GM08714 (cell line): ENCODE results near the gene SYNPR.

Source experiments
- H3K4me3 ChIP-seq: fragments of 200-500 bp; sonication (Bioruptor generic); 2 replicates; pipeline ENCODE4 v1.5.1; 2014; ENCODE audit warnings: mild to moderate bottlenecking, low read length, inconsistent platforms
- ZNF274 ChIP-seq: IDR thresholded peaks from 2 replicates; pipeline ENCODE4 v1.6.1; 2012; ENCODE audit warnings: mild to moderate bottlenecking, low read depth, low read length

SYNPR gene

DNA sequence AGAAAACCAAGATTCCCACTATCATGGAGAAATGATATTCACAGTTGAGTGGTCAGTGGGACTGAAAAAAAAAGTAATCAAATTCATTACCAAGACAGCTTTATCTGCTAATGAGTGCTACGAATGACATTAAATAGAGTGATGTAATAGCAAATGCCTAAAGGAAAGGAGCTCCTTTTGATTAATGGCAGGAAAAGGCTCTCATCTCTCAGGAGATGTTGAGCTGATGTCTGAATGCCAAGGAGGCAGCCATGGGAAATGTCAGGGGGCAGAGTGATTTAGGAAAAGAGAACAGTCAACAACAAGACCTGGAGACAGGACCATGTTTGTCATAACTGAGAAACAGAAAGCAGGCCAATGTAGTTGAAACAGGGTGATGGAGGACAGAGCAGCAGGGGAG, 277.7 kb downstream of the SYNPR start:
- H3K4me3 ChIP-seq = no peak overlapping the region
- TF ChIP-seq ZNF274 = no peak

DNA sequence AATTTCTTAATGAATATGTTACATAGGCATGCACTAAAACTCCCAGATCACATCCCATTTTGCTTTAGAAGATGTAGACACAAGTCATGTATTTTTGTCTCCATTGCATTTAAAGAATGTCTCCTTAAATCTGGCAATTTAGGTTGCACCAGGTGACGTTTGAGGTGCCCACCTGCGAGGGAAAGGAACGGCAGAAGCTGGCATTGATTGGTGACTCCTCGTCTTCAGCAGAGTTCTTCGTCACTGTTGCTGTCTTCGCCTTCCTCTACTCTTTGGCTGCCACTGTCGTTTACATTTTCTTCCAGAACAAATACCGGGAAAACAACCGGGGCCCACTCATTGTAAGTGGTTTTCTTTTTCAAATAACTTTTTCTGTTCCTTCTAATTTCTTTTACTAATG, 278.3 kb downstream of the SYNPR start:
- TF ChIP-seq ZNF274 = no peak
- H3K4me3 ChIP-seq = no peak overlapping the region

DNA sequence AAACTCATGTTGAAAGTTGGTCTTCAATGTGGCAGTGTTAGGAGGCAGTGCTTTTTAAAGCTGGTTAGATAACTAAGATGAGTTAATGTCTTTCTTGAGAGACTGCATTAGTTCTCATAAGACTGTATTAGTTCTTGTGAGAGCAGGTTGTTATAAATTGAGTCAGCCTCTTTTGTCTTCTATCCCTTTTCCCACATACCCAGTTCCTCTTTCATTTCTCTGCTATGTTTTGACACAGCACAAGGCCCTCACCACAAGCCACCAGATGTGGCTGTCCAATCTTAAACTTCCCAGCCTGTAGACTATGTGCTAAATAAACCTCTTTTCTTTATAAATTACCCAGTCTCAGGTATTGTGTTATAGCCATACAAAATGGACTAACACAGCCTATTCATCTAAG, 279.8 kb downstream of the SYNPR start:
- no peak overlapping the region for H3K4me3 ChIP-seq
- TF ChIP-seq ZNF274 = no peak

- TF ChIP-seq ZNF274 = no peak
- H3K4me3 ChIP-seq = no peak overlapping the region
Observed at GRCh38 chr3:63559884-63560283, 281.8 kb downstream of the SYNPR start.

DNA sequence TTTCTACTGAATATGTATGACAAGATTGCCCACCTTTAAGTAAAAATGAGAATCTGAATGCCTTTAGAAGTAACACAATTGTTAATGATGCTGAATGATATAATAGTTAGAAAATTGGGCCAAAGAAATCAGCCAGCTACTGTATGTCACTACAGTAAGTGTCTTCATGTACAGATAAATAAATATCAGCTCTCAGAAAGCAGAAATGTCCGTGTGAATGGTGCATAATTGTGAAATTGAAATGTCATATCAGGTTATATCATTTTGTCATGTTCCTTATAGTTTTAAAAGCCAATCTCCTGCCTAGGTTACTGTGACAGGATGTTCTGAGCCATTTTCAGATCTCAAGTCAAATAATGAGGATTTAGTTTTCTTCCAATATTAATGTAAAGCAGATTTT, 283.8 kb downstream of the SYNPR start:
- H3K4me3 ChIP-seq = no peak overlapping the region
- TF ChIP-seq ZNF274 = no peak

DNA sequence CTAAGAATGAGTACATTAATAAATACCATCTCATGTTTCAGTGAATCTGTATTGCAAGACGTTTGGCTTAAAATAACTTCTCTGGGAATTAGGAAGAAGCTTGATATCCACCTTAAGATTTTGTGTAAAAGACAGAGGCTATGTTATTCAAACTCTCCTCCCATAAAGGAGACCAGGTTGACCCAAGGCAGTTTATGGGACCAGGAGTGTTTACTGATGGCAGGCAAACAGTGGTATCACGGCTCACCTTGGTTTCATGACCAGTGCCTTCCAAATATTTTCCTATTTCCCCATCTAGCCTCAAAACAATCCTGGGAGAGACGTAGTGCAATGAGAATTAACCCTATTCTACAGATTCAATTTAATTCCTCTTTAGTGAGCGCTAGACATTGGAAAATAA, 284.2 kb downstream of the SYNPR start:
- H3K4me3 ChIP-seq = no peak overlapping the region
- TF ChIP-seq ZNF274 = no peak

GRCh38 chr3:63563572-63563971, 285.5 kb downstream of the SYNPR start:
- TF ChIP-seq ZNF274 = no peak
- no peak overlapping the region for H3K4me3 ChIP-seq

DNA sequence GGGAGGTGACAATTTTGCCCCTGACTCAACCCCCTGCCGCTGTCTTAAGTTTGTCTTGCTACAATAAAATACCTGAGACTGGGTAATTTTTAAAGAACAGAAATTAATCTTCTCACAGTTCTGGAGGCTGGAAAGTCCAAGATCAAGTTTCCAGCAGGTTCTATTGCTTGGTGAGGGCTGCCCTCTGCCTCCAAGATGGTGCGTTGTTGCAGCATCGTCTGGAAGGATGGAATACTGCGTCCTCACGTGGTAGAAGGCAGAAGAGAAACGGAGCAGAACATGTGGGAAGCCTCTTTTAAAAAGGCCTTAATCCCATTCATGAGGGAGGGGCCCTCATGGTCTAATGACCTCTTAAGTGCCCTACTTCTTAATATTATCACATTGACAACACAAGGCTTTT, 287.1 kb downstream of the SYNPR start:
- no peak overlapping the region for H3K4me3 ChIP-seq
- TF ChIP-seq ZNF274 = no peak

- H3K4me3 ChIP-seq = no peak overlapping the region
- TF ChIP-seq ZNF274 = no peak
Observed at GRCh38 chr3:63571682-63572081, 293.6 kb downstream of the SYNPR start.

DNA sequence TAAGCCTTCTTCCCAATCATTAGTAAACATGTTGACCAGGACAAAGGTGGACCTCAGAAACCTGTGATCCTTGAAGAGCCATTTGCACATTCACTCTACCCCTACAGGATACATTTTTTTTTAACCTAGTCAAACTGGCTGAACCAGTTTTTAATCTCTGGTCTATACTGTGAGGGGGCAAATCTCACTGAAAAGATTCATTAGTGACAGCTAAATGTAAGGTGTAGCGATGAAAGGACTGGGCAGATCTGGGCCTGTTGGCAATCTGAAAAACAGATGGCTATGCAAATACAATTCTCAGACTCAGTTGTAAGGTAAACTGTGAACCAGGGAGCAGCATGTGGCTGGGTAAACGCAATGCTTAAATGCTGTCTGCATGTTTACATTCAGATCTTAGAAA, 298.7 kb downstream of the SYNPR start:
- TF ChIP-seq ZNF274 = no peak
- no peak overlapping the region for H3K4me3 ChIP-seq

DNA sequence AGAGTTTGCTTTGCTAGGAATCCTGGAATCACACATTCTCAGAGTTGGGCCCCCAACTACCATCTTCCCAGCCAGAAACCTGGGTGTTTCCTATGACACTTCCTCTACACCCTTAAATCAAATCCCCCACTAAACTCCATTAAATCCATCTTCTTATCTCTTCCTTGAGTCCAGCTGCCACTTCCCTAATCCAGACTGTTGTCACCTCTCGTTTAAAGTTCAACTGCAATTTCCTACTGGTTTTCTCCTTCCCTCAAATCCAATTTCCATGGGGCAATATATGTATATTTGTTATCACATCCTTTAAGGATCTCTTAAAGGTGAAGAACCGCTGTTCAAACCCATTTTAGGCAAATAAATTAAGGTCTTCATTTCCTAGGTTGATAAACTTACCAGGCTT, 300.8 kb downstream of the SYNPR start:
- no peak for TF ChIP-seq ZNF274
- no peak overlapping the region for H3K4me3 ChIP-seq

DNA sequence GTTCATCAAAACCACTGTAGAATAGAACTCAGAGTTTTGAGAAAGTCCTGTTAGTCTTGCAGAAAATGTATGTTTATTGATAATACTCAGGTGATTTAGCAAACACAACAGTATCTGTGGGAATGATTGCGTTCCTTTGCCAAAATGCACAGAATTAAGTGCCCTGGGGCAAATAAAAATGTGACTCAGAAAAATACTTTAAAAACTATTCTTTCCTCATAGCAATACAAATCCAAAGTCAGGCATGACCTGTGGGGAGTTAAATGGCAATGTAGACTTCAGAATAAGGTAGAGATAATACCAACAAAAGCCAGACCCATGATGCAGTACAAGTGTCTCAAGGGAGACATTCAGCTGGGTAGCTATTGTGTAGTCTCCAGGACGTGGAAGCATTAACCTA, 302.0 kb downstream of the SYNPR start:
- H3K4me3 ChIP-seq = no peak overlapping the region
- TF ChIP-seq ZNF274 = no peak

DNA sequence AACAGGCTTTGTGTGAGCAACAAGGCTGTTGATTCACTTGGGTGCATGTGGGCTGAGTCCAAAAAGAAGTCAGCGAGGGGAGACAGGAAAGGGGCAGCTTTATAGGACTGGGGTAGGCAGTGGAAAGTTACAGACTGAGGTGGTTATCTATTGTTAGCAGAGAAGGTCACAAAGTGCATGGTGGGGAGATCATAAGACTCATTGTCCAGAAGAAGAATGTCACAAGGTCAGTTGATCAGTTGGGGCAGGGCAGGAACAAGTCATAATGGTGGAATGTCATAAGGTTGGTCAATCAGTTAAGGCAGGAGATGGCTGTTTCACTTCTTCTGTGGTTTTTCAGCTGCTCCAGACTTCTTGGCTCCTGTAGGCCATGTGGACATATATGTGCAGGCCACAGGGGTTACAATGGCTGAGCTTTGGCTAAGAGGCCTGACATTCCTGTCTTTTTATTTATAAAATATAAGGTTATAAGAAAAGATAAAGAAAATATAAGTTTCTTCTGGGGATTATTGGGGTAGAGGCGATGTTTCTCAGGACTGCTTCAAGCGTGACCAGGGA, 304.9 kb downstream of the SYNPR start:
- H3K4me3 ChIP-seq = no peak overlapping the region
- TF ChIP-seq ZNF274 = no peak

GRCh38 chr3:63584681-63585080, 306.6 kb downstream of the SYNPR start:
- H3K4me3 ChIP-seq = no peak overlapping the region
- no peak for TF ChIP-seq ZNF274

DNA sequence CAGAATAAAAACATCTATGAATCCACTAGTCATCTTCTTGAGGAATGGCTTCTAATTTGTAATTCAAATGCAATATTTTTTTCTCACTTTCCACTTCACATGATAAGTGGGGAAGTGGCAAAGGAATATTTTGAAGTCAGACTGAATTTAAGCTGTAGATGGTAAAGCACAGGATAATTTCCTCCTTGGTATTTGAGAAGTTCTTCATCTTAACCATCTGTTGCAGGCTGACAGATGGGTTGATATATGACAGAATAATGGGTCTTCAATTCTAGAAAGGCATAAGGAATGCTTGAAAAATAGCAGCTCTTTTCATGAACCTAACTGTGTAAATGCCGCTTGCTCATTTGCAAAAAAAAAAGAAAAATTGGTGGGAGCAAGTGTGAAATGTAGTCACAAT, 307.8 kb downstream of the SYNPR start:
- TF ChIP-seq ZNF274 = no peak

GRCh38 chr3:63588895-63589294, 310.8 kb downstream of the SYNPR start:
- no peak overlapping the region for H3K4me3 ChIP-seq
- no peak for TF ChIP-seq ZNF274

More for the DNA sequence above, 307.8 kb downstream of the SYNPR start:
- H3K4me3 ChIP-seq = no peak overlapping the region
